Measurements from ENCODE around the gene MFSD11.
A peak's percentile ranks its signal among the peaks of the same experiment; 100 is the strongest.
"Not testable (repeated sequence)": the region's sequence is repeated elsewhere in the genome, so short reads cannot be mapped to it uniquely, and the experiment has no call there.

MFSD11 gene

GRCh38 chr17:76737676-76738467, at the start of gene MFSD11:
TSS of gene MFSD11 (plus strand) at chr17:76738119. CDS start at chr17:76738353, 234 bp downstream.
- FAIRE-seq = no peak
- peak; percentile 87 for DNase-seq (ENCODE audit: insufficient read length, low spot score)

GRCh38 chr17:76688165-76688622, 49.7 kb upstream of the MFSD11 start:
- DNase-seq (ENCODE audit: insufficient read length, low spot score) (no peak), FAIRE-seq (no peak)

- no peak for FAIRE-seq
- no peak for DNase-seq (ENCODE audit: insufficient read length, low spot score)
Measured at GRCh38 chr17:76689859-76690258, 48.1 kb upstream of the MFSD11 start.

GRCh38 chr17:76690596-76691280, 47.2 kb upstream of the MFSD11 start:
- FAIRE-seq = no peak

GRCh38 chr17:76691379-76692191, 46.3 kb upstream of the MFSD11 start:
- DNase-seq (ENCODE audit: insufficient read length, low spot score) = no peak
- FAIRE-seq = no peak

More at GRCh38 chr17:76690596-76691280, 47.2 kb upstream of the MFSD11 start:
- DNase-seq (ENCODE audit: insufficient read length, low spot score) = no peak

- FAIRE-seq = no peak
- no peak for DNase-seq (ENCODE audit: insufficient read length, low spot score)
Measured at GRCh38 chr17:76695059-76695831, 42.7 kb upstream of the MFSD11 start.

- DNase-seq (ENCODE audit: insufficient read length, low spot score) (peak; percentile 72), FAIRE-seq (peak; percentile 97)
Measured at GRCh38 chr17:76696763-76697701, 40.9 kb upstream of the MFSD11 start.

GRCh38 chr17:76697702-76698465, 40.0 kb upstream of the MFSD11 start:
- FAIRE-seq = no peak
- no peak for DNase-seq (ENCODE audit: insufficient read length, low spot score)

- DNase-seq (ENCODE audit: insufficient read length, low spot score); FAIRE-seq: not testable (repeated sequence)
Measured at GRCh38 chr17:76698466-76698977, 39.4 kb upstream of the MFSD11 start.

- no peak for FAIRE-seq
Measured at GRCh38 chr17:76700270-76700616, 37.7 kb upstream of the MFSD11 start.

GRCh38 chr17:76700617-76701470, 37.1 kb upstream of the MFSD11 start:
- FAIRE-seq (no peak), DNase-seq (ENCODE audit: insufficient read length, low spot score) (no peak)

More at GRCh38 chr17:76700270-76700616, 37.7 kb upstream of the MFSD11 start:
- no peak for DNase-seq (ENCODE audit: insufficient read length, low spot score)

- DNase-seq (ENCODE audit: insufficient read length, low spot score) = no peak
- no peak for FAIRE-seq
Measured at GRCh38 chr17:76701471-76701967, 36.4 kb upstream of the MFSD11 start.

GRCh38 chr17:76702076-76702475, 35.8 kb upstream of the MFSD11 start:
- no peak for FAIRE-seq
- DNase-seq (ENCODE audit: insufficient read length, low spot score) = no peak

GRCh38 chr17:76702941-76703637, 34.8 kb upstream of the MFSD11 start:
- no peak for DNase-seq (ENCODE audit: insufficient read length, low spot score)
- no peak for FAIRE-seq

GRCh38 chr17:76704805-76705204, 33.1 kb upstream of the MFSD11 start:
- no peak for DNase-seq (ENCODE audit: insufficient read length, low spot score)
- FAIRE-seq = no peak

GRCh38 chr17:76706817-76707216, 31.1 kb upstream of the MFSD11 start:
- no peak for FAIRE-seq
- DNase-seq (ENCODE audit: insufficient read length, low spot score) = no peak
